BE2C (cell line): ENCODE results near the gene SF1.
A peak's percentile ranks its signal among the peaks of the same experiment; 100 is the strongest.

ENCODE experiments used
- DNase-seq: peaks from one replicate; pipeline ENCODE4 v3.0.0-alpha.2; 2020
- H3K27me3 ChIP-seq: fragments of 250-450 bp; sonication (Bioruptor Pico); 2 replicates; pipeline ENCODE4 v1.5.1; 2020; ENCODE audit warnings: mild to moderate bottlenecking
- H3K36me3 ChIP-seq: fragments of 250-450 bp; sonication (Bioruptor Pico); 2 replicates; pipeline ENCODE4 v1.5.1; 2020; ENCODE audit warnings: mild to moderate bottlenecking
- H3K4me1 ChIP-seq: fragments of 250-450 bp; sonication (Bioruptor Pico); 2 replicates; pipeline ENCODE4 v1.5.1; 2020
- H3K4me3 ChIP-seq: 2 replicates; pipeline ENCODE4 v1.5.1; 2011; ENCODE audit warnings: low read depth, low read length
- H3K9me3 ChIP-seq: fragments of 250-450 bp; sonication (Bioruptor Pico); 2 replicates; pipeline ENCODE4 v1.5.1; 2020
- TF ChIP-seq, protein P1 (sequence below): IDR thresholded peaks from 2 replicates; pipeline ENCODE4 v1.5.1; 2012; ENCODE audit warnings: mild to moderate bottlenecking, low read depth, low read length

The SF1 gene

DNA sequence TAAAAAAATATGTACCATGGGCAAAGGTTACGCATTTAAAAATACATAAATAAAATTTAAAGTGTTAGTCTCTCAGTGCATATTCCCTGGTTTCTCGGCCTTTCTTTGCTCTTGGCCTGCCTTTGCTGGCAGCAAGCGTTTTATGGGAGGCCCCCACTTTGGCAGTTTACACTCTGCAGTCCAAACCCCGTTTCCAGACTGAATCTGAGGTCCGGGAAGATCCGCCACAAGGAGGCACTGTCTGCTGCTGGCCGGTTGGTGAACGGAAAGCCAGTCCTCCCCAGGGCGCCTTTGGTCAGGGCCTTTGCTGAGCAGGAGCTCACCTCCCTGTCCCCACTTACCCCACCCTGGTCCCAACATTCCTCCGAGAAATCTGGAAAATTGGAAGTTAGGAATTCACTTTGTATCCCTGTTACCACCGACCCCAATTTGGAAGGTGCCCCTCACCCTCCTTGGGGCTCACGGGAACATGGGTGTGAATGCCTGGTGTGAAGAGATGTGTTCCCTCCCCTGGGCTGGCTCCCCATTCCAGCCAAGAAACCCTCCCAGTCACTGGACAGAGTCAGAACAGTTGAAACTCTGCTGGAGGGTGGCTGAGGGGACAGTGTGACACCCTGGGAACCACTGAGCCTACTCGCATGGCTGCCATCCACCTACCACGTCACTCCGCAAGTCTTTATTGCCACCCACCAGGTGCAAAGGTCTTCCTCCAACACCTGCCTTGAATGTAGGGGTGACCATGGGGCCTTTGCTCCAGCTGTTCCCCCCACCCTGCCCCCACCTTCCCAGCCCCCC, 9.4 kb upstream of the SF1 start:
- DNase-seq: peak; percentile 60
- no peaks in the 10 kb centered on the region for H3K9me3 ChIP-seq
- TF ChIP-seq, protein P1, sequence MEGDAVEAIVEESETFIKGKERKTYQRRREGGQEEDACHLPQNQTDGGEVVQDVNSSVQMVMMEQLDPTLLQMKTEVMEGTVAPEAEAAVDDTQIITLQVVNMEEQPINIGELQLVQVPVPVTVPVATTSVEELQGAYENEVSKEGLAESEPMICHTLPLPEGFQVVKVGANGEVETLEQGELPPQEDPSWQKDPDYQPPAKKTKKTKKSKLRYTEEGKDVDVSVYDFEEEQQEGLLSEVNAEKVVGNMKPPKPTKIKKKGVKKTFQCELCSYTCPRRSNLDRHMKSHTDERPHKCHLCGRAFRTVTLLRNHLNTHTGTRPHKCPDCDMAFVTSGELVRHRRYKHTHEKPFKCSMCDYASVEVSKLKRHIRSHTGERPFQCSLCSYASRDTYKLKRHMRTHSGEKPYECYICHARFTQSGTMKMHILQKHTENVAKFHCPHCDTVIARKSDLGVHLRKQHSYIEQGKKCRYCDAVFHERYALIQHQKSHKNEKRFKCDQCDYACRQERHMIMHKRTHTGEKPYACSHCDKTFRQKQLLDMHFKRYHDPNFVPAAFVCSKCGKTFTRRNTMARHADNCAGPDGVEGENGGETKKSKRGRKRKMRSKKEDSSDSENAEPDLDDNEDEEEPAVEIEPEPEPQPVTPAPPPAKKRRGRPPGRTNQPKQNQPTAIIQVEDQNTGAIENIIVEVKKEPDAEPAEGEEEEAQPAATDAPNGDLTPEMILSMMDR: peak; percentile 79
- H3K36me3 ChIP-seq: no peaks in the 10 kb centered on the region
- no peaks in the 10 kb centered on the region for H3K27me3 ChIP-seq
- H3K4me1 ChIP-seq: no peaks in the 10 kb centered on the region
- H3K4me3 ChIP-seq: no peak overlapping the region

DNA sequence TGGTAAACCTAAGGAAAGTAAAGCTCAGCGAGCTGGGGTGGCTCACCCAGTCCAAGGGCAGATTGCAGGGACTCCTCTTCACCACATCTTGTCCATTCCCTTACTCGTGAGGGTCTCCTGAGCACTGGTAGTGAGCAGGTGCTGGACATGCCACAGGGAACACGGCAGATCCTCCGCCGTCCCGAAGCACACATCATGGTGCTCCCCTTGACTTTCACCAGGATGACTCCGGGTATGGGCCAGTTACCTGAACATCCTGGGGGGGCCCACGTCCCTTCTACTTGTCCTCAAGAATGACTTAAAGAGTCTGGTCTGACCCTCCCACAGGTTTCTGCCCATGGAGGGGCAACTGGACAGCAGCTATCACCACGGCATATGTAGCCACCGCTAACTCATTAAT, 8.0 kb upstream of the SF1 start:
- H3K4me3 ChIP-seq: no peak overlapping the region
- TF ChIP-seq, protein P1: no peak
- no peaks in the 10 kb centered on the region for H3K9me3 ChIP-seq
- DNase-seq: no peak
- H3K4me1 ChIP-seq: no peaks in the 10 kb centered on the region
- no peaks in the 10 kb centered on the region for H3K36me3 ChIP-seq
- H3K27me3 ChIP-seq: no peaks in the 10 kb centered on the region

DNA sequence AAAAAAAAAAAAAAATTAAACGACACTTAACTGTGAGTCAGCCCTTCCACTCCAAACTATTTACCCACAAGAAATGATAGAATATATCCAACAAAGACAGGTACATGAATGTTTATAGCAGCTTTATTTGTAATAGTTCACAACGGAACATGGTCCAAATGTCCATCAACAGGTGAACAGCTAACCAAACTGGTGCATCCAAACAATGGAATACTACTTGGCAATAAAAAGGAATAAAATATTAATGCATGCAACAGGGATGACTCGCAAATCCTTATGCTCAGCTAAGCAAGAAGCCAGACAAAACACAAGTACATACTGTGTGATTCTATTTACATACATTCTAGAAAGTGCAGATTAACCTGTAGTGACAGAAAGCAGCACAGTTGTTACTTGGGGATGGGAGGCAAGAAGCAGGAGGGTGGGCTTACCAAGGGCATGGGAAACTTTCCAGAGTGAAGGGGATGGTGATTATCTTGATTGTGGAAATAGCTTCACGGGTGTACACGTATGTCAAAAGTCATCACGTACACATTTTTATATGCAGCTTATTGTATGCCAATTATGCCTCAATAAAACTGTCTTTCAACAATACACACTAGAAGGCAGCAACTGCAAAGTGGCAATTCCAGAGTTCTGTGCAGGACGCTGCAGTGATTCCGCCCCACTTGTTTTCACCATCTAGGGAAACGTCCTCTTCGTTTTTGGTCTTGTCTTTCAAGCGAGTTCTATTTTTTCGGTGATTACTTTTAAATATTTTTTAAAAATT, 6.7 kb upstream of the SF1 start:
- Histone ChIP-seq H3K36me3 (no peaks in the 10 kb centered on the region), H3K4me3 (no peak overlapping the region), H3K4me1 (no peaks in the 10 kb centered on the region), H3K9me3 (no peaks in the 10 kb centered on the region), H3K27me3 (no peaks in the 10 kb centered on the region)
- DNase-seq: no peak
- TF ChIP-seq, protein P1: no peak

DNA sequence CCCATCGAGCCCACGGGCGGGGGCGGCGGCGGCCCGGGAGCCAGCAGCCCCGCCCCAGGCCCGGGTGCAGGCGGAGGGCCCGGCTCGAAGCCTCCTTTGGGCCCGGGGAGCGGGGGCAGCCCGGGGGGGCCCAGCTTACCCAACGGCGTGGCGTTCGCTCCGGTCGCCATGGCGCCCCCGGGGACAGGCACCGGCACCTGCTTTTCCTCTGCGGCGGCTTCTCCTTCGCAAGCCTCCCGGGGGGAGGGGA, 194 bp downstream of the SF1 start:
- H3K9me3 ChIP-seq: no peaks in the 10 kb centered on the region
- H3K4me3 ChIP-seq: peak overlapping the region; percentile 60
- TF ChIP-seq, protein P1: no peak
- no peaks in the 10 kb centered on the region for H3K27me3 ChIP-seq
- peaks cover 44% of the 10 kb centered on the region for H3K36me3 ChIP-seq
- DNase-seq: no peak
- no peaks in the 10 kb centered on the region; the same call in 1 of the 2 replicates for H3K4me1 ChIP-seq

DNA sequence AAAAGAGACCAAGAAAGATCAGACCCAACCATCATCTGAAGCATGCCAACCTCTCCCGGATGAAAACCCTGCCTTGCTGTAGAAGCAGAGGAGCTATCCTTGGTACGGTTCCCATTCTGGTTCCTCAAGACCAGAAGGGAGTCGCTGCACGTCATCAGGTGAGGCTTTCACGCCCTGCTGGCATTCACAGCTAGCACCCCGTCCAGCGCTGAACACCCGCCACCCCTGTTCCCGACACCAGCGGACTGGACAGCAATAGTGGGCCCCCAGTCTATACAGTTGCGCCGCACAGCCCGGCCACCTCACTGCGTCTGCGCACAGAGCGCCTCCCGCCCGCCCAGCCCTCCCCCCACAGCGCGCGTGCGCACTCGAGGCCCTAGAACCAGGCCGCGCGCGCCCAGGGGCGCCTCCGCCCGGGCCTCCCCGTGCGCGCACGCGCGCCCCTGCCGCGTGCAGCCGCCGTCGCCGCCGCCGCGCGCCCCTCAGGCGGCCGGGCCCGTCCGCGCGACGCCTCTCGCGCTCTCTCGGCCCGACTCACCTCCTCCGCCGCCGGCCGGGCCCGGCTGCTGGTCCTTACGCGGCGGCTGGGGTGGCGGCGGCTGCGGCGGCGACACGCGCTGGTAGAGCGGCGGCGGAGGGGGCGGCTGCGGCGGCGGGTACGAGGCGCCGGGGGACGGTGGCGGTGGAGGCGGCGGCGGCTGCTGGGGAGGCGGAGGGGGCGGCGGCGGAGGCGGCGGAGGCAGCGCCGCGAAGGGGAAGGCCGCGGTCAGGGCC, 706 bp downstream of the SF1 start:
- Histone ChIP-seq H3K4me1 (no peaks in the 10 kb centered on the region; the same call in 1 of the 2 replicates), H3K9me3 (no peaks in the 10 kb centered on the region), H3K27me3 (no peaks in the 10 kb centered on the region), H3K36me3 (peaks cover 49% of the 10 kb centered on the region), H3K4me3 (peak overlapping the region; percentile 87)
- peak; percentile 73 for DNase-seq
- TF ChIP-seq, protein P1: no peak
